ENCODE results near the gene GRIA4.

DNA sequence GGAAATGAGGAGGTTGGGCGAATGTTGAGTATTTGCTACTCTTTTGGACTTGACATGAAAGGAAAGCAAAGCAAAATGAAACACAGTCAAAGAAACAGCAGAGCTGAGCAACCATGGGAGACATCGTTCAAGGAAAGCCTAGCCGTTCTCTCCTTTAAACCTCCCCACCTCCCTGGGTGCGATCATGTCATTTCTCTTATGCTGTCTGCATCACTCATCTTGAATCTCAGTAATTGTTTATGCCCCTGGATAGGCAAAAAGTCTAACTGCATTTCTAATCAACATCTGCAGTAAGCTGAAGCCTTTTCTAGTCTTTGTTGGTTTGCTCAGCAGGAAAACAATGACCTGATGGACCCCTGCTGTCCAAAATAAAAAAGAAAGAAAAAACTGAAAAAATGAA lies 305.1 kb downstream of the GRIA4 start:
- TF ChIP-seq, protein P1, sequence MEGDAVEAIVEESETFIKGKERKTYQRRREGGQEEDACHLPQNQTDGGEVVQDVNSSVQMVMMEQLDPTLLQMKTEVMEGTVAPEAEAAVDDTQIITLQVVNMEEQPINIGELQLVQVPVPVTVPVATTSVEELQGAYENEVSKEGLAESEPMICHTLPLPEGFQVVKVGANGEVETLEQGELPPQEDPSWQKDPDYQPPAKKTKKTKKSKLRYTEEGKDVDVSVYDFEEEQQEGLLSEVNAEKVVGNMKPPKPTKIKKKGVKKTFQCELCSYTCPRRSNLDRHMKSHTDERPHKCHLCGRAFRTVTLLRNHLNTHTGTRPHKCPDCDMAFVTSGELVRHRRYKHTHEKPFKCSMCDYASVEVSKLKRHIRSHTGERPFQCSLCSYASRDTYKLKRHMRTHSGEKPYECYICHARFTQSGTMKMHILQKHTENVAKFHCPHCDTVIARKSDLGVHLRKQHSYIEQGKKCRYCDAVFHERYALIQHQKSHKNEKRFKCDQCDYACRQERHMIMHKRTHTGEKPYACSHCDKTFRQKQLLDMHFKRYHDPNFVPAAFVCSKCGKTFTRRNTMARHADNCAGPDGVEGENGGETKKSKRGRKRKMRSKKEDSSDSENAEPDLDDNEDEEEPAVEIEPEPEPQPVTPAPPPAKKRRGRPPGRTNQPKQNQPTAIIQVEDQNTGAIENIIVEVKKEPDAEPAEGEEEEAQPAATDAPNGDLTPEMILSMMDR (IDR thresholded peaks at IDR 0.05; ENCODE audit: poor library complexity), result no peak
- TF ChIP-seq EZH2 (IDR thresholded peaks at IDR 0.05; ENCODE audit: borderline replicate concordance), result no peak
